MM.1S (cell line): Measurements from ENCODE around the gene ASIC2.

Source experiments
- DNase-seq: peaks from one replicate; pipeline ENCODE4 v3.0.0-alpha.2; 2015
- H2AFZ ChIP-seq: fragments of 300-600 bp; sonication (generic); 2 replicates; pipeline ENCODE4 v1.6.0; 2016; ENCODE audit warnings: antibody characterized with exemption, low read length
- H3F3A ChIP-seq: fragments of 300-600 bp; sonication (generic); 2 replicates; pipeline ENCODE4 v1.6.1; 2016; ENCODE audit warnings: mild to moderate bottlenecking, antibody characterized with exemption, low read length, moderate library complexity, mixed read lengths; ENCODE audit not compliant: insufficient read depth
- H3K27ac ChIP-seq: fragments of 300-600 bp; sonication (generic); 2 replicates; pipeline ENCODE4 v1.5.1; 2016; ENCODE audit warnings: mild to moderate bottlenecking, low read length
- H3K27me3 ChIP-seq: fragments of 300-600 bp; sonication (generic); replicated peaks from 2 replicates; pipeline ENCODE4 v1.6.0; 2016; ENCODE audit warnings: low read length; ENCODE audit not compliant: insufficient read depth
- H3K36me3 ChIP-seq: fragments of 300-600 bp; sonication (generic); replicated peaks from 2 replicates; pipeline ENCODE4 v1.6.1; 2016; ENCODE audit warnings: mild to moderate bottlenecking, low read length, mixed read lengths; ENCODE audit not compliant: insufficient read depth
- H3K4me1 ChIP-seq: fragments of 300-600 bp; sonication (generic); 2 replicates; pipeline ENCODE4 v1.6.1; 2016; ENCODE audit warnings: low read length, mixed read lengths
- H3K4me2 ChIP-seq: fragments of 300-600 bp; sonication (generic); 2 replicates; pipeline ENCODE4 v1.6.0; 2016; ENCODE audit warnings: low read depth, low read length
- H3K4me3 ChIP-seq: fragments of 300-600 bp; sonication (generic); 2 replicates; pipeline ENCODE4 v1.5.1; 2016; ENCODE audit warnings: low read length, mixed read lengths
- H3K79me2 ChIP-seq: fragments of 300-600 bp; sonication (generic); 2 replicates; pipeline ENCODE4 v1.6.1; 2016; ENCODE audit warnings: mixed run types, low read length, mixed read lengths
- H3K9ac ChIP-seq: fragments of 300-600 bp; sonication (generic); 2 replicates; pipeline ENCODE4 v1.6.1; 2016; ENCODE audit warnings: low read length, mixed read lengths
- H3K9me2 ChIP-seq: fragments of 300-600 bp; sonication (generic); replicated peaks from 2 replicates; pipeline ENCODE4 v1.6.1; 2016; ENCODE audit warnings: mild to moderate bottlenecking, low read length, mixed read lengths; ENCODE audit not compliant: insufficient read depth
- H3K9me3 ChIP-seq: fragments of 300-600 bp; sonication (generic); replicated peaks from 2 replicates; pipeline ENCODE4 v1.6.1; 2016; ENCODE audit warnings: mild to moderate bottlenecking, low read length, mixed read lengths; ENCODE audit not compliant: insufficient read depth
- H4K20me1 ChIP-seq: fragments of 300-600 bp; sonication (generic); 2 replicates; pipeline ENCODE4 v1.6.1; 2016; ENCODE audit warnings: mild to moderate bottlenecking, low read length, moderate library complexity, mixed read lengths; ENCODE audit not compliant: insufficient read depth
- CTCF ChIP-seq: fragments of 300-600 bp; sonication (generic); IDR thresholded peaks from 2 replicates; pipeline ENCODE4 v1.5.1; 2016; ENCODE audit warnings: antibody characterized with exemption, low read length, mixed read lengths
- EZH2 ChIP-seq: fragments of 300-600 bp; sonication (generic); optimal IDR thresholded peaks from 2 replicates; pipeline ENCODE3; 2017; ENCODE audit warnings: low read depth, mild to moderate bottlenecking, antibody characterized with exemption, low read length, mixed read lengths
- EZH2phosphoT487 ChIP-seq: fragments of 300-600 bp; sonication (generic); IDR thresholded peaks from 2 replicates; pipeline ENCODE4 v1.6.1; 2018; ENCODE audit warnings: antibody characterized with exemption, low read length

The ASIC2 gene

GRCh38 chr17:33007186-33007585 is 285.9 kb downstream of the ASIC2 start:
- no peak for DNase-seq
- Histone ChIP-seq H3K9me3 (no peaks in the 10 kb centered on the region), H3K4me2 (no peak overlapping the region), H3F3A (no peaks in the 10 kb centered on the region), H3K4me1 (no peaks in the 10 kb centered on the region), H3K27ac (no peak overlapping the region), H4K20me1 (no peaks in the 10 kb centered on the region), H3K4me3 (no peak overlapping the region), H2AFZ (no peak overlapping the region), H3K9me2 (no peaks in the 10 kb centered on the region), H3K9ac (no peak overlapping the region), H3K36me3 (no peaks in the 10 kb centered on the region), H3K79me2 (no peaks in the 10 kb centered on the region), H3K27me3 (no peaks in the 10 kb centered on the region)
- no peak for TF ChIP-seq CTCF
- no peak for TF ChIP-seq EZH2phosphoT487
- TF ChIP-seq EZH2, result no peak

- H3K4me1 ChIP-seq, result peaks cover 10% of the 10 kb centered on the region
- H2AFZ ChIP-seq, result no peak overlapping the region
- no peak for DNase-seq
- no peak overlapping the region for H3K9ac ChIP-seq
- no peaks in the 10 kb centered on the region for H3K9me2 ChIP-seq
- no peak overlapping the region for H3K4me2 ChIP-seq
- no peaks in the 10 kb centered on the region for H3F3A ChIP-seq
- no peaks in the 10 kb centered on the region for H3K79me2 ChIP-seq
- TF ChIP-seq EZH2phosphoT487 (no peak), CTCF (no peak), EZH2 (no peak)
- no peak overlapping the region for H3K27ac ChIP-seq
- H3K27me3 ChIP-seq, result no peaks in the 10 kb centered on the region
- H4K20me1 ChIP-seq, result no peaks in the 10 kb centered on the region
- no peaks in the 10 kb centered on the region for H3K9me3 ChIP-seq
- no peaks in the 10 kb centered on the region for H3K36me3 ChIP-seq
- H3K4me3 ChIP-seq, result no peak overlapping the region
Observed at GRCh38 chr17:33002246-33002645, 290.8 kb downstream of the ASIC2 start.

GRCh38 chr17:32998887-32999228 is 294.2 kb downstream of the ASIC2 start:
- peaks cover 10% of the 10 kb centered on the region for H3F3A ChIP-seq
- H3K9me3 ChIP-seq, result no peaks in the 10 kb centered on the region
- H3K4me1 ChIP-seq, result peaks cover 24% of the 10 kb centered on the region
- no peaks in the 10 kb centered on the region for H4K20me1 ChIP-seq
- H3K36me3 ChIP-seq, result no peaks in the 10 kb centered on the region
- H3K27me3 ChIP-seq, result no peaks in the 10 kb centered on the region
- no peaks in the 10 kb centered on the region for H3K79me2 ChIP-seq
- no peak for TF ChIP-seq EZH2phosphoT487
- TF ChIP-seq CTCF, result no peak
- no peak for TF ChIP-seq EZH2
- H3K9ac ChIP-seq, result no peak overlapping the region; the same call in 1 of the 2 replicates
- H3K9me2 ChIP-seq, result no peaks in the 10 kb centered on the region
- H3K4me2 ChIP-seq, result peak overlapping the region; percentile 59; the same call in 1 of the 2 replicates
- no peak for DNase-seq
- H3K27ac ChIP-seq, result no peak overlapping the region
- 0 out of 2 replicates have a peak overlapping the region, but pooled peaks have one; percentile 34 for H2AFZ ChIP-seq
- H3K4me3 ChIP-seq, result no peak overlapping the region
